Ishikawa (cell line): Measurements from ENCODE around the gene KCNC1.
A peak's percentile ranks its signal among the peaks of the same experiment; 100 is the strongest.

Source experiments
- CEBPB ChIP-seq: IDR thresholded peaks from 2 replicates; pipeline ENCODE4 v1.6.1; 2012
- CREB1 ChIP-seq: IDR thresholded peaks from 2 replicates; pipeline ENCODE4 v1.6.1; 2012; ENCODE audit warnings: low read depth
- EGR1 ChIP-seq: IDR thresholded peaks from 2 replicates; pipeline ENCODE4 v1.6.1; 2012
- EP300 ChIP-seq: IDR thresholded peaks from 2 replicates; pipeline ENCODE4 v1.6.1; 2012; ENCODE audit warnings: borderline replicate concordance
- FOXM1 ChIP-seq: IDR thresholded peaks from 2 replicates; pipeline ENCODE4 v1.6.1; 2012; ENCODE audit warnings: low read depth, borderline replicate concordance
- NFIC ChIP-seq: IDR thresholded peaks from 2 replicates; pipeline ENCODE4 v1.6.1; 2012
- RAD21 ChIP-seq: IDR thresholded peaks from 2 replicates; pipeline ENCODE4 v1.6.1; 2012; ENCODE audit warnings: low read depth
- TAF1 ChIP-seq: IDR thresholded peaks from 2 replicates; pipeline ENCODE4 v1.6.1; 2012; ENCODE audit warnings: low read depth, mild to moderate bottlenecking
- TCF12 ChIP-seq: IDR thresholded peaks from 2 replicates; pipeline ENCODE4 v1.6.1; 2012; ENCODE audit warnings: low read depth
- TEAD4 ChIP-seq: IDR thresholded peaks from 2 replicates; pipeline ENCODE4 v1.6.1; 2012
- YY1 ChIP-seq: IDR thresholded peaks from 2 replicates; pipeline ENCODE4 v1.6.1; 2012; ENCODE audit warnings: low read depth
- ZBTB7A ChIP-seq: IDR thresholded peaks from 2 replicates; pipeline ENCODE4 v1.6.1; 2012; ENCODE audit warnings: low read depth
- TF ChIP-seq, protein P1 (sequence below): IDR thresholded peaks from 2 replicates; pipeline ENCODE4 v1.6.1; 2012; ENCODE audit warnings: low read depth, mild to moderate bottlenecking
- TF ChIP-seq, protein P2 (sequence below): IDR thresholded peaks from 2 replicates; pipeline ENCODE4 v1.6.1; 2012
- TF ChIP-seq, protein P3 (sequence below): IDR thresholded peaks from 2 replicates; pipeline ENCODE4 v1.6.1; 2012

The KCNC1 gene

DNA sequence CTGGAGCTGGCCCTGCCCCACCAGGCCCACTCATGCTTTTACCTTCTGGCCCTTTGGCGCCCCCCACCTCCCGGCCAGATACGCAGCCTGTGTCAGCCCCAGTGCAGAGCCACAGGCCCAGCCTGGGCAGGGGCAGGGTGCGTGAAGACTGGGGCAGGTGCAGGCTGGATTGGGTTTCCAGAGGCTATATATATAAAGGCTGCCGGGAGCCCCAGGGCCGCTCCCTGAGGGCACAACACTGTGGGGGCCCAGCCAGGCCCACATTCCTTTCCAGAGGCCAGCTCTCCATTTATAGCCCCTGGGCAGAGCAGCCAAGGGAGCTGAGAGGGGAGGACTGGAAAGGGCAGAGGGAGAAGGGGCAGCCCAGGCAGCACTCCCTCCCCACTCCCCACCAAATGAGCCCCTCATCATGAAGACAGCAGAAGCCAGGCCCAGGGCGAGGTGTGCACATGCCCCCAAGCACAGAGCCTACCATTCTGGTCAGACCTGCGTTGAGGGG lies 20.2 kb upstream of the KCNC1 start:
- TF ChIP-seq RAD21, result peak; percentile 12; the same call in 1 of the 2 replicates
- TF ChIP-seq, protein P1, sequence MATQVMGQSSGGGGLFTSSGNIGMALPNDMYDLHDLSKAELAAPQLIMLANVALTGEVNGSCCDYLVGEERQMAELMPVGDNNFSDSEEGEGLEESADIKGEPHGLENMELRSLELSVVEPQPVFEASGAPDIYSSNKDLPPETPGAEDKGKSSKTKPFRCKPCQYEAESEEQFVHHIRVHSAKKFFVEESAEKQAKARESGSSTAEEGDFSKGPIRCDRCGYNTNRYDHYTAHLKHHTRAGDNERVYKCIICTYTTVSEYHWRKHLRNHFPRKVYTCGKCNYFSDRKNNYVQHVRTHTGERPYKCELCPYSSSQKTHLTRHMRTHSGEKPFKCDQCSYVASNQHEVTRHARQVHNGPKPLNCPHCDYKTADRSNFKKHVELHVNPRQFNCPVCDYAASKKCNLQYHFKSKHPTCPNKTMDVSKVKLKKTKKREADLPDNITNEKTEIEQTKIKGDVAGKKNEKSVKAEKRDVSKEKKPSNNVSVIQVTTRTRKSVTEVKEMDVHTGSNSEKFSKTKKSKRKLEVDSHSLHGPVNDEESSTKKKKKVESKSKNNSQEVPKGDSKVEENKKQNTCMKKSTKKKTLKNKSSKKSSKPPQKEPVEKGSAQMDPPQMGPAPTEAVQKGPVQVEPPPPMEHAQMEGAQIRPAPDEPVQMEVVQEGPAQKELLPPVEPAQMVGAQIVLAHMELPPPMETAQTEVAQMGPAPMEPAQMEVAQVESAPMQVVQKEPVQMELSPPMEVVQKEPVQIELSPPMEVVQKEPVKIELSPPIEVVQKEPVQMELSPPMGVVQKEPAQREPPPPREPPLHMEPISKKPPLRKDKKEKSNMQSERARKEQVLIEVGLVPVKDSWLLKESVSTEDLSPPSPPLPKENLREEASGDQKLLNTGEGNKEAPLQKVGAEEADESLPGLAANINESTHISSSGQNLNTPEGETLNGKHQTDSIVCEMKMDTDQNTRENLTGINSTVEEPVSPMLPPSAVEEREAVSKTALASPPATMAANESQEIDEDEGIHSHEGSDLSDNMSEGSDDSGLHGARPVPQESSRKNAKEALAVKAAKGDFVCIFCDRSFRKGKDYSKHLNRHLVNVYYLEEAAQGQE, result no peak

DNA sequence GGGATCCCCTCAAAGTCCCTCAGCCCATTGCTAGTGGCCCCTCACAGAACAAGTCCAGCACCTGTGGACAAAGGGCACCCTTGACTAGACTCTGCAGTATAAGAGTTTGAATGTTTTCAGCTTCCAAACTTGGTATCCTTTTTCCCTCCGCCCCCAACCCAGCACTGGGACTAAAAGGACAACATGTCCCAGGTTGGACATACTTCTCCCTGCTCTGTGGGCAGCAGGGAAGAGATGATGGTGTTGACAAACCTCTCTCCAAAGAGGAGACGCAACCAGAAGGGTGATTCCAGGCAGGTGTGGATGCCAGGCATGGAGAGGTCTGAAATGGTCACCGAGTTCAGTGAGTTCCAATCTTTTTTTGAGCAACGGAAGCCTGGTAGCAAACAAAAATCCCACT lies 19.7 kb upstream of the KCNC1 start:
- TF ChIP-seq, protein P2, sequence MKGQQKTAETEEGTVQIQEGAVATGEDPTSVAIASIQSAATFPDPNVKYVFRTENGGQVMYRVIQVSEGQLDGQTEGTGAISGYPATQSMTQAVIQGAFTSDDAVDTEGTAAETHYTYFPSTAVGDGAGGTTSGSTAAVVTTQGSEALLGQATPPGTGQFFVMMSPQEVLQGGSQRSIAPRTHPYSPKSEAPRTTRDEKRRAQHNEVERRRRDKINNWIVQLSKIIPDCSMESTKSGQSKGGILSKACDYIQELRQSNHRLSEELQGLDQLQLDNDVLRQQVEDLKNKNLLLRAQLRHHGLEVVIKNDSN, result no peak
- TF ChIP-seq FOXM1, result no peak
- TF ChIP-seq RAD21, result no peak
- no peak for TF ChIP-seq NFIC
- TF ChIP-seq EP300, result no peak
- no peak for TF ChIP-seq TCF12
- TF ChIP-seq, protein P1, result no peak
- no peak for TF ChIP-seq TAF1
- TF ChIP-seq YY1, result no peak
- TF ChIP-seq CEBPB, result no peak
- TF ChIP-seq, protein P3, sequence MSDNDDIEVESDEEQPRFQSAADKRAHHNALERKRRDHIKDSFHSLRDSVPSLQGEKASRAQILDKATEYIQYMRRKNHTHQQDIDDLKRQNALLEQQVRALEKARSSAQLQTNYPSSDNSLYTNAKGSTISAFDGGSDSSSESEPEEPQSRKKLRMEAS, result no peak
- TF ChIP-seq CREB1, result no peak
- no peak for TF ChIP-seq EGR1
- TF ChIP-seq ZBTB7A, result no peak

DNA sequence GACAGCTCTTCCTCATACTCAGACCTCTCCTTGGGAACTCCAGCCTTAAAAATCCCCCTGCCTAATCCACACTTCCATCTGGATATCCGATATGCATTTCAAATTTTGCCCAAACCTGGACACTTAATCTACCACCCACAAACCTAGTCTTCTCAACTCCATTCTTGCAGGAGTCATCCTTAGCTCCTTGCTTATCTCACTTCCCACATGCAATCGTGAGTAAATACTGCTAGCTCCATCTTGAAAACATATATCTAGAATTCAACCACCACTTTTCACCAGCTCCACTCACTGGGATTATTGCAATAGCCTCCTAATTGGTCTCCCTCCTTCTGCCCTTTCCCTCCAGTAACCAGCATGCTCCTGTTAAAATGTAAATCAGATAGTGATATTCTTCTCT lies 17.8 kb upstream of the KCNC1 start:
- TF ChIP-seq NFIC (no peak), CEBPB (no peak), TEAD4 (no peak), FOXM1 (no peak), EP300 (no peak)
- TF ChIP-seq, protein P3, result no peak

DNA sequence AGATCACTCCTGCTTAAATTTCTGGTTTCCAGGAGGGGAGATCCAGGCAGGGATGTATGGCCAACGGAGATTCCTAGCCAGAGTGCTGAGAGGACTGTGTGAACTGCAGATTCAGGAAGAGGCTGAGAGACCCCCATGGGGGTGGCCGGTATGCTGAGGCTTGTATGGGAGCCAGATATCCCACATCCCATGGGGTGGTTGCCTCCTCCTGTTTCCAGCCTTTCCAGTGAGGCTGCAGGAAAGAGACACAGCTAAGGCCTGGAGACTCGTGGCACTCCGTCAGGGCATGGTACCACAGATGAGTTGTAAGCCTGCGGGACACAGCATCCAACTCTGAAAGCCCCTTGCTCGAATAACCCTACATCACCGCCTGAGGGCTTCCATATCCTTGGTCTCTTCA lies 16.6 kb upstream of the KCNC1 start:
- TF ChIP-seq ZBTB7A, result no peak
- TF ChIP-seq FOXM1, result no peak
- no peak for TF ChIP-seq CREB1
- TF ChIP-seq EGR1, result no peak
- TF ChIP-seq, protein P3, result no peak
- TF ChIP-seq YY1, result no peak
- TF ChIP-seq, protein P1, result no peak
- no peak for TF ChIP-seq TAF1
- no peak for TF ChIP-seq NFIC
- no peak for TF ChIP-seq CEBPB
- no peak for TF ChIP-seq TCF12
- TF ChIP-seq, protein P2, result no peak
- TF ChIP-seq TEAD4, result no peak
- no peak for TF ChIP-seq EP300
- TF ChIP-seq RAD21, result no peak

DNA sequence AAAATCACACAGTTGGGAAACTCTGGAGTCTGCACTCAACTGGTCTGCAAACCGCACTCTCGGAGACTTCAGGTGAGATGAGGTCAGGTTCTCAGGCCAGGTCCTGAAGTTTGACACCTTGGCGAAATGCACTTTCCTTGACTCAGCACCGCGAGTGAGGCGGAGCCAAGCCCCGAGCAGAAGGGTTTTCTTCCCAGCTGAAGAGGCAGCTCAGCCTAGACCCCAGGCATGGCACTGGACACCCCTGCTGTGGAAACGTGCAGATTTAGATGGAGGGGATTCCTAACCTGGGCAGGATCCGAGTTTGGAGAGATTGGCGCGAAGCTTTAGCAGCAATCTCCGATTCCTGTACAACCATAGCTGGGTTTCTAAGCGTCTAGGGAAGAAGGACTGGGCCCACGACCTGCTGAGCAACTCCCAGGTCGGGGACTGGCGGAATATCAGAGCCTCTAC lies 16.0 kb upstream of the KCNC1 start:
- TF ChIP-seq RAD21, result no peak
- no peak for TF ChIP-seq YY1
- no peak for TF ChIP-seq NFIC
- no peak for TF ChIP-seq CEBPB
- no peak for TF ChIP-seq FOXM1
- TF ChIP-seq ZBTB7A, result no peak
